Measurements from ENCODE around the gene INSR.

- TF ChIP-seq CTCF (IDR thresholded peaks at IDR 0.05), result no peak
- no peak for TF ChIP-seq NFE2L1 (CRISPR knock-in tag; IDR thresholded peaks at IDR 0.05)
- TF ChIP-seq, protein P1, sequence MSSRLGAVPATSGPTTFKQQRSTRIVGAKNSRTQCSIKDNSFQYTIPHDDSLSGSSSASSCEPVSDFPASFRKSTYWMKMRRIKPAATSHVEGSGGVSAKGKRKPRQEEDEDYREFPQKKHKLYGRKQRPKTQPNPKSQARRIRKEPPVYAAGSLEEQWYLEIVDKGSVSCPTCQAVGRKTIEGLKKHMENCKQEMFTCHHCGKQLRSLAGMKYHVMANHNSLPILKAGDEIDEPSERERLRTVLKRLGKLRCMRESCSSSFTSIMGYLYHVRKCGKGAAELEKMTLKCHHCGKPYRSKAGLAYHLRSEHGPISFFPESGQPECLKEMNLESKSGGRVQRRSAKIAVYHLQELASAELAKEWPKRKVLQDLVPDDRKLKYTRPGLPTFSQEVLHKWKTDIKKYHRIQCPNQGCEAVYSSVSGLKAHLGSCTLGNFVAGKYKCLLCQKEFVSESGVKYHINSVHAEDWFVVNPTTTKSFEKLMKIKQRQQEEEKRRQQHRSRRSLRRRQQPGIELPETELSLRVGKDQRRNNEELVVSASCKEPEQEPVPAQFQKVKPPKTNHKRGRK (CRISPR knock-in tag; IDR thresholded peaks at IDR 0.05; ENCODE audit: borderline replicate concordance), result no peak
Measured at GRCh38 chr19:7304200-7304599, 10.0 kb upstream of the INSR start.

Measured in WTC11 (cell line).